GM19240 (cell line): Measurements from ENCODE around the gene CRABP2.

ENCODE experiments used
- DNase-seq: peaks from one replicate; pipeline ENCODE4 v3.0.0; 2011; ENCODE audit warnings: low spot score; ENCODE audit not compliant: insufficient read length

CRABP2 gene

GRCh38 chr1:156705321-156705917 is at the start of gene CRABP2:
CRABP2 (minus strand) TSS chr1:156705583; CDS start chr1:156705446, 137 bp downstream.
- no peak for DNase-seq

GRCh38 chr1:156754219-156754618 is 48.8 kb upstream of the CRABP2 start:
- no peak for DNase-seq

DNA sequence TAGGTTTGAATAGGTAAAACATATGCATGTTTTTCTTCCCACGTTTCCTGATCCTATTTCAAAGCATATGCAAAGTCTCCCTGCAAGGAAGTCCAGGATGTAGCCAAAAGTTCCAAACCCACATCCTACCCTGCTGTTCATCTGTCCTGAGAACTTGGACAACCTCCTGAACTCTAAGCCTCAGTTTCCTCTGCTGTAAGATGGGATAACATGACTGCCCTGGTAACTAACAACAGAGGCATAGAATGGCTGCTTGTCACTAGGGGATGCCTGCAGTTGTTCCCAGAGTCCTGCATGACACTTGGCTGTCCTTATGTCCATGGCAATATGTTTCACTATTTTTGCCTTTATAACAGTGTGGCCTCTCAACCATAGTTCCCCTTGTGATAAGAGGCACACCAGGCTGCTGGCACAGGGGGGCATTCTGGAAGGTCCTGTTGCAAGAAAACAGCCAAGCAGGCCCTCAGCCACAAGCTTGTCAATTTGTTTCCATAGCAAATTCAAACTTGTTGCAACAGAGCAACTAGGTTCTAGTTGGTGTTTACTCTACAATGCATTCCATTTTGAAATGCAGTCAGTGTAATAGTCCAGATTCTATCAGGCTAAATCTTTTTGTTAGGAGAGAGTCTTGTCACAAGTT is 47.6 kb upstream of the CRABP2 start:
- DNase-seq, result no peak

GRCh38 chr1:156751757-156752481 is 46.5 kb upstream of the CRABP2 start:
- DNase-seq, result peak; percentile 91

DNA sequence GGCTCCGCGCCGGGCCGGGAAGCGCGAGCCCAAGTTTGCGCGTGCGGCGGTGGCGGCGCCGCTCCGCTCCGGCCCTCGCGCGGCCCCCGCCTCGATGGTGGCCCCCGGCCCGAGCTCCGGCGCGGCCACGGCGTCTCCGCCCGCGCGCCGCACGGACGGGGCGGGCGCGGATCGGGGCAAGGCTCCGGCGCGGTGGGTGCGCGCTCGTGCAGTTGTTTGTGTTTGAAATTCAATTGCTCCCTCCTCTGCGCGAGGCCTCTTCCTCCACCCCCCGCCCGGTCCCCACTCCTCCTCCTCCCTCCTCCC is 46.0 kb upstream of the CRABP2 start, which contains the start of gene HDGF:
HDGF (minus strand) TSS at position 225 of the 306 bp plus-strand sequence. CDS start 246 bp downstream, outside the sequence.
- no peak for DNase-seq

- no peak for DNase-seq
Observed at GRCh38 chr1:156750711-156751450, 45.5 kb upstream of the CRABP2 start.

DNA sequence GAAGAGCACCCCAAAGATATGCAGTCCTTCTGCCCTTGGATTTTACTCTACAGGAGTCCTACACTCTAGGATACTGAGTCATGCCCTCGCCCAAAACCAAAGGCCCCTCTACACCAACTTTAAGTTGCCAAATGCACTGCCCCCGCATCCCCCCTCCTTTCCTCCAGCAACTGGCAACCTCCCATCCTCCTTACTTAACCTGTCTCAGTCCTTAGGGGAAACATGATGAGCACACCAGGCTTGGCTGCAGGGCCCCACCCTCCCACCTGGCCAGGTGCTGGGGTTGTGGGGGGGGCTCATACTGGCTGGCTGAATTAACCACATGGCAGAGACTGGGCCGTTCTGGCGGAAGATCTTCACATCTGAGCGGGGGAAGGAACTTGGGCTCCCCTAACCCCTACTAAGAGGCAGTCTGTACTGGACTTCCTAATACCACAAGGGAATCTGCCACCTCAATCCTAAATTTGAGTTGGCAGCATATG is 44.8 kb upstream of the CRABP2 start:
- no peak for DNase-seq

- DNase-seq, result no peak
Observed at GRCh38 chr1:156749419-156750118, 44.2 kb upstream of the CRABP2 start.

- DNase-seq, result no peak
Observed at GRCh38 chr1:156748670-156749418, 43.5 kb upstream of the CRABP2 start.

- no peak for DNase-seq
Observed at GRCh38 chr1:156747742-156748669, 42.6 kb upstream of the CRABP2 start.

- no peak for DNase-seq
Observed at GRCh38 chr1:156746728-156747631, 41.6 kb upstream of the CRABP2 start.

DNA sequence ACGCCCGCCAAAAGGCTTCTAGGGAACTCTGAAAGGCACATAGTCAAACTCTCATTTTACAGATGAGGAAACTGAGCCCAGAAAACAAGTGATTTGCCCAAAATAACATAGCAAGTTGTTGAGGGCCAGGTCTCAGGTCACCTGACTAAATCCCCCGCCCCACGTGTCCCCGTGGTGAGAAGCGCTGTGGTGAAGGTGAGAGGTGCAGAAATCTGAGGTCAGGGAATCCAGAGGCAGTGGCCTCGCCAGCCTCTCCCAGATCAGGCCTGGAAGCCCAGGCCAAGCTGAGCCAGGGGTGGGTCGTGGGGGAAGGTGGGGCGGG is 41.0 kb upstream of the CRABP2 start:
- no peak for DNase-seq

DNA sequence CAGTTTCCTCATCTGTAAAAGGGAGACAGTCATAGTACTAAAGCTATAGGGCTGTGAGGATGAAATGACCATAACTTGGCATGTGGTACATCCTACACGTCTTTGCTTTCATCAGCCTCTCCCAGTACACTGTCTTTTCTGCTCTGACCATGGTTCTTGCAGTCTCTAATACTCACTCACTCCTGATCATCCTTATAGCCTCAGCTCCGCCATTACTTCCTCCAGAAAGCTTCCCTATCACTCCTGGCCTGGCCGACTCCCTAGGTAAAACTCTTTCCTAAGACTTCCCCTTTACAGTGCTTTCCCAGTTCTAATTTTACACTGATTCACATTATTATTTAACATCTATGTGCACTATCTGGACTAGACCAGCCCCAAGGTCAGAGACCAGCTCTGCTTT is 40.5 kb upstream of the CRABP2 start:
- DNase-seq, result no peak

DNA sequence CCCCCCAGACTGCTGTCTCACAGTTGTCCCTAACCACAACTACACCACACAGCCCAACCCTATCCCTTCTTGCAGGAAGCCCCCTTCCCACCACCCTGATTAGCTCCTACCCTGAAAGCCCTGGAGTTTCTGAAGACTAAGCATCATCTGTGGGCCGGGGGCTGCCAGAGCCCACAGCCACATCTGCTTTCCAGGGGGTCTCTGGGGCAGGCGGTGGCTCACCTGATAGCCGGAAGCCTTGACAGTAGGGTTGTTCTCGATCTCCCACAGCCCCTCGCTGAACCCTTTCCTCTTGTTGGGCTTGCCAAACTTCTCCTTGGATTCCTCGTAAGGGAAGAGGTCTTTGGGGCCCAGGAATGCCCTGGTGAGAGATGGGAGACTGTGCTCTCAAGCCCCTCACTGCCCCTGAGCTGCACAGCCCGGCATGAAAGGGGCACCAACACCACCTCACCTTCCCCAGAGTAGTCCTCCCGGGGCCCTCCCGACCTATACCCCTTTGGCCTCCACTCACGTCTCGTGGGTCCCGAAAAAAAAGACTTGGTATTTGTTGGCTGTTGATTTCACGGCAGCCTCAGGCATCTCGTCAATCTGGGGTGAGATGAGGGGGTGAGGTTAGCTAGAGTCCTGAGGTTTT is 39.5 kb upstream of the CRABP2 start:
- DNase-seq, result no peak

DNA sequence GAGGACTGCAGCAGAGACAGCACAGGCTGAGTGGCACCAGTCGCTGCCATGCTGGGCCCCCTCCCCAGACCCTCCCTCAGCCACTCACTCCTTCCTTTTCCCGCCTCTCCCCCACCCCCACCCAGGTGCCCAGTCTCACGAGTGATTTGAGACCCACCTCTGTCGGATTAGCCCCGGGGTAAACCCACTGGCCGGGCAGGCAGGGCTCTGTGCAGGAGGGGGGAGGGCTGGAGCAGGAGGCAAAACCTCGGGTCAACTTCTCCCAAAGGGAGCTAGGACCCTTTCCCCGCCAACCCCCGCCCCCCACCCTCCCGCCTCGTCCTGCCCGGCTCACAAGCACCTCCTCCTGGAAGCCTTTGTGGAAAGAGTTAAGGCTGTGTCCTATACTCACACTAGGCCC is 39.0 kb upstream of the CRABP2 start:
- no peak for DNase-seq

DNA sequence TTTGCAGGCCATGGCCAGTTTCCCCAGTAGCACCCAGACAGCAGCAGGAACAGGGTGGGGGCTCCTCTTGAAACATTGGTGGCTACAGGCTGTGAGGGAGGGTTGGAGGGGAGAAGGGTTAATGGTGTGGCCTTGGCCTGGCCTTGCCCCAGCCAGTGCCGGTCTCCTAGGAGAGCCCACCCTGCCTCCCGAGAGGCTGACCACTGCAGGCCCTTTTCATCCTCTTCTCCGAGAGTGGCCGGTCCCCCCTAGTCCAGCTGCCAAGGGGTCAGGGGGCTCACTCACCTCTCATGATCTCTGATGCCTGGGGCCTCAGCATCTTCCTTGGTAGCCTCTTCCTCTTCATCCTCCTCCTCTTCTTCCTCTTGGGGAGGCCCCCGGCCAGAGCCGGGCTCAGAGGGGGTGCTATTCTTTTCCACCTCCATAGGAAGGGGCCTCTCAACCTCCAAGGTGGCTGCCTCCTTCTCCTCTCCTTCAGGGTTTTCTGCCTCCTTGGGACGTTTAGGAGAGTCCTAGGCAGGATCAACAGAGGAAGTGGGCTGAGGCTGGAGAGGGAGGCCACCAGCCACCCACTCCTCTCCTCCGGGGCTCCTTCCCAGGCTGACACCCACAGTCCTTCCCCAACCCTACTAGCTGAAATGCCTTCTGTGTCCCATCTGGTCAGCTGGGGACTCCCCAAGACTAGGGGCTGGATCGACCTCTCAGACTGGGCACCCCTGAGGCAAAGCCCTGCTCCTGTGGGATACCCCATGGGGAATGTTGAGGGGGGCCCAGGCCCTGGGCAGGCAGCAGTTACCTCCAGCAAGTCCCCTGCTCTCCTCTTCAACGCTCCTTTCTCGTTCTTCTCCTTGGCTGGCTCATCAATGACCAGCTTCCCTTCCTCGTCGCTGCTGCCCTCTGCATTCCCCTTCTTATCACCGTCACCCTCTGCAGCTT is 38.3 kb upstream of the CRABP2 start:
- DNase-seq, result no peak

DNA sequence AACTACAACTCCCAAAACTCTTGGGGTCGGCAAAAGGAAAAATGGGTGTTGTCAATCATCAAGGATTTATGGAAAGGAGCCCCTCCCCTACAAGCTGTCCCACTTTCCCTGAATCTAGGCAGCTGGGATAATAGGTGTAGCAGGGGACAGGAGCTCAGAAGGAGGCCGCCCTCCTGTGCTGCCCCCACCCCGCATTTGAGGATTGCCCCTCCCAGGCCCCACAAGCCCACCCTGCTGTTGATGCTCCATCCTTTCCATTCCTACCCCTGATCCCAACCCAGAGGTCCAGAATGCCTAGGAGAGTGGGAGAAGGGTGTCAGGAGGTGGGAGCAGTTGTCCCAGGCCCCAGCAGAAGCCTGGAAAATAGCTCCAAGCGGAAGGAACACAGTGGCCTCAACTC is 37.4 kb upstream of the CRABP2 start:
- DNase-seq, result no peak
